GM21717 (cell line): ENCODE measurements around the gene PHF21A.

ENCODE experiments used
- ATAC-seq: cut with Tn5 transposase; IDR thresholded peaks from one replicate; pipeline ENCODE4 v1.9.1; 2021; ENCODE audit warnings: mild to moderate bottlenecking, moderate library complexity; ENCODE audit not compliant: unreplicated experiment

Gene PHF21A

DNA sequence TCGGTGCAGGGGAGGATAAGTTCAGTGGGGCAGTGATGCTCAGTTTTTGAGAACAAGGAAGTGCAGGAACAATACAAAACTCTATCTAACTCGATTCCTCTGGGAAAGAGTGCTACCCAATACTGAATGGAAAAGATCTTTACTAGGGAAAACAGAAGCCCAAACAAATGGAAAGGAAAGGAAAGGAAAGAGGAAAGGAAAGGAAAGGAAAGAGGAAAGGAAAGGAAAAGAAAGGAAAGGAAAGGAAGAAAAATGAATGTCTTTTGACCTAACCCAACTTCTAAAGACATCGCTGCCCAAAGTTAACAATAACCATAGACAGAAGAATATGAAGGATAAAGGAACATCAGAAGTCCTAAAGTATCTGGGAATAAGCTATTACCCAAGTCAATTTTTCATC, 41.6 kb downstream of the PHF21A start:
- ATAC-seq, result no peak

DNA sequence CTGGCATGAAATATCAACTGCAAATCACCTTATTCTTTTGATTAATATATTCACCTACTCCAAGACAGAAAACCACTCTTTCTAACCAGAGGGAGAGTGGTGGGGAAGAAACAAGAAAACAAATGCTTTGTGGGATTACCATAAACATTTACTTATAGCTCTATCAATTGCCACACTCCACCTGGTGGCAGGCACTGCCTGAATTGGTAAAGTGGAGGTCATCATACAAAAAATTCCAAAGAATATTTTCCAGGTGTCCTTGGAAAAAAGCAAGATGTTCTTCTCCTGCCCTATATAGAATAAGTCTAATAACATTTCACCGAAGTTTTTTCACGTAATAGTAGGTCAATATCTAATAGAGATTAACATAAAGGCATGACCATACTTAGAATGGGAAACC, 45.3 kb downstream of the PHF21A start:
- no peak for ATAC-seq

DNA sequence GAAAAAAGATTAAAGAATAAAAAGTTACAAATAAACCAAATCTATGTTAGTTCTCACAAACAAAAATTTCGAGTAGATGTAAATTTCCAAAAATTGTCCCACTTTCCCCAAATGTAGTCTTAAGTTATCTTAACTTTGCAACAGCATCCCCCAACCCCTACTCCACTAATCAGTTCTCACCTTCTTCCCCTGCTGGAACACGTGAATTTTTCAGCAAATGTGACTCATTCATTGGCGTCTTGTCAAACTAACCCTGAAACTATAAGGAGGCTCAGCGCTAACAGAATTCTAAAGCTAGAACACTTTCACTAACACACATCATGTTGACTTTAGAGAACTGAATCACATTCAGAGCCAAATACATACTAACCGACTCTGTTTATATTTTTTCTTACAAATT, 46.1 kb downstream of the PHF21A start:
- ATAC-seq, result no peak

DNA sequence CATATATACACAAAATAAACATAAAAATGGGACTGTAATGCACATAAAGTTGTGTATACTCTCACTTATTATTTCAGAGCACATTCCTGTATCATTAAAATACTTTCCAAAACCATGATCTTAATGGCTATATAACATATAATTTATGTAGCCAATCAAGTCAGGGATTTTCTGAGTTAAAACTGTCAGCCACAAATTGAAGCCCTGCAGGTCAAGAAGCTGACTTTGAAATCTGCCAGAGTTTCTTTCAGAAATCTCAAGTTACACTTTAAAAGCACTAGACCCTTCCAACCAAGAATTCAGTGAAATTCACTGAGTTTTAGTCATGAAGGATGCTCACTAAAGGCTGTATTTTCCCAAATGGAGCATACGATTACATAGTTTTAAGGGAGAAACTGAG, 47.6 kb downstream of the PHF21A start:
- ATAC-seq, result no peak

DNA sequence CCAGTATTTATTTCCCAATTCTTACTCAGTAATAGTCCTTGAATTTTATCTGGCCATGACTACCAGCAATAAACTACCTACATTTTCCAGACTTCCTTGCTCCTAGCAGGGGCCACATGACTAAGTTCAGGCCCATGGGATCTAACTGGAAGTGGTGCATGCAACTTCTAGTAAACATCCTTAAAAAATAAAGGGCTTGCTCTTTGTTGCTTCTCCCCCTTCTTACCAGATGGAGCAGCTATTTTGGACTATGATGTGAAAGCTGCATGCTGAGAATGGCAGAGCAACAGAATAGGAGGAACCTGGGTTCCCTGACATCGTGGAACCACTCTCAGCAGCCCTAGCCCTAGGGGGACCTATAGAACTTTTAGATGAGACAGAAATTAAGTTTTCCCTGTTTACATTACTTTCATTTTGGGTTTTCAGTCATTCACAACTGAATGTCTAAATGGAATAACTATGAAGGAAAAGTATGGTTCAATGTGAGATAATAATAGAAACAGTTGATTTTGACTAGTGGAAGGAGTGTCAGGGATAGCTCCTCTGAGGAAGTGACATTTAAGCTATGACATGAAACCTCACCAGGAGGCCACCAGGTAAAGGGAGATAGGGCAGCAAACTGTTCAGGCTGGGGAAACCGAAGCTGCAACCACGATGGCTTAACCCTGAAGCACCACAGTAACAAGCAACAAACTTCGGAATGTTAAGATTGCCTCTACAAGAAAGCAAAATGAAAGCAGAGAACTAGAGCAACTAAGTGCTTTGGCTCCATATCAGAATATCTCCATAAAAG, 48.9 kb downstream of the PHF21A start:
- no peak for ATAC-seq

DNA sequence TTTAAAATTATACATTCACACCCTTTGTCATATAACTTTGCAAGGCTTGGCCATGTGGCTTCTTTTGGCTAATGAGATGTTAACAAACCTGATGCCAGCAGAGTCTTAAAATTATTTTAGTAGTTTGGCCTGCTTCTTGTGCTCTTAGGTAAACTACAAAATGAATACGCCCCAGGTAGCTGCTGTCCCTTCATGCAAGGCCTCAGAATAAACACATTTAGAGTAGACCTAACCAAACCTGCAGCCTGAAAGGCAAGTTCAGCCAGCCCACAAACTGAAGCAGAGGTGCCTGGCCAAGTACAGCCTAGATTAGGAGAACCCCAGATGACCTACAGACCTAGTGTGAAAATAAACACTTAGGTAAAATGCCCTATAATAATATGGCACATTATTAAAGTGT, 50.2 kb downstream of the PHF21A start:
- ATAC-seq, result no peak

DNA sequence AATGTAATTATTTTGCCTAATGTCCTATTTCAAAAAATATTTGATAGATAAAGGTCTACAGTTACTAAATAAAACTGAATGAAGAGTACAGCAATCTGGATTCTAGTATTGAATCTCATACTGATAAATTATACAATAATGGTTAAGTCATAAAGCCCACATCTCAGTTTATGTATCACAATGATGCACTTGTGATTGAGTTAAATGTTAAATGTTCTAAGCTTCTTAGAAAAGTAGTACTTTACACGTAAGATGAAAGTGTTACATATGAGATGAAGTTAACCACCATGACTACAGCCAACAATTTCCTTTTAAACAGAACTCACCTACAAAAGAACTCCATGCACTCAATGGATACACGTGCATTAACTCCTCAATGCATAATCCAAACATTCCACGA, 51.7 kb downstream of the PHF21A start:
- no peak for ATAC-seq

DNA sequence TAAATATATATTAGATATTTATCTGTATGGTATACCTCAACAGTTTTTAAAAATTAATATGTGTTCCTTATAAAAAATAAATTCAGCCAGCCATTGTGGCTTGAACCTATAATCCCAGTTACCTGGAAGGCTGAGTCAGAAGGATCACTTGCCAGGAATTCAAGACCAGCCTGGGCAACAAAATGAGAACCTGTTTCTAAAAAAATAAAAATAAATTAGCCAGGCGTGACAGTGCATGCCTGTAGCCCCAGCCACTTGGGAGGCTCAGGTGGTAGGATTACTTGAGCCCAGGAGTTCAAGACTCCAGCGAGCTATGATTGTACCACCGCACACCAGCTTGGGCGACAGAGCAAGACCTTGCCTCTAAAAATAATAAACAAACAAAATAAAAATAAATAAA, 54.9 kb downstream of the PHF21A start:
- no peak for ATAC-seq

DNA sequence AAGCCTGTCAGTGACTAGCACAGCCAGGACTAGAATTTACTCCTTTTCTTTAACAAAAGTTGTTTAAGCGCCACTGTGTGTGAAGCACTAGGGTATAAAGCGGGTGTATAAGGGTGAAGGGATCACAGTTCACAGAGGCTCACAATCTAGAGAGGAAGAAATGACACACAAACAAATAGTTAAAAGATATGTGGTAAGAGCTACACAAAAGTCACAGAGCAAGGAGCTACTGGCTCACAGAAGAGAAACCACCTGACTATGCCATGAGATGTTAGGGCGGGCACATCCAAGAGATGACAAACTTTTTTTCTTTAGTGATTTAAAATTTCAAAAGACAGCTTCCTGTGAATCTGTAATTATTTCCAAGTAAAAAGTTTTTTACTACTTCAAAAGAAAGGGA, 55.6 kb downstream of the PHF21A start:
- ATAC-seq, result no peak

DNA sequence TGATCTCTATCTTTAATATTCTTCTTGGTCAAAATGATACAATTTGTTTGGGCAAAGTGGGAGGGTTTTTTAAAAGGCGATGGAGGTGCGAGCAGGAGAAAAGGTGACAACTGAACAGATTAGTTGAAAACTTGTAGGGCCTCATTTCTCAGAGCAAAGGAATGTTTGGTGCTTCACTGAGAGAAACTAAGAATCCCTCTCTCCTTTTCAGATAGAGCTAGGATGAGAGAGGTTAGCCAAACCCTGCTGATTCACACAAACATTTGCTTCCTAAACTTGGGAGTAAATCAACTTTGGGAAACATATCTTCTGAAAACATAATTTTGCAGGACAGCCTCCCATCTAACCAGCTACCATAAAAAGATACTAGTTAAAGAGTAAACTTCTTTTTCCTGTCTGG, 57.0 kb downstream of the PHF21A start:
- no peak for ATAC-seq

DNA sequence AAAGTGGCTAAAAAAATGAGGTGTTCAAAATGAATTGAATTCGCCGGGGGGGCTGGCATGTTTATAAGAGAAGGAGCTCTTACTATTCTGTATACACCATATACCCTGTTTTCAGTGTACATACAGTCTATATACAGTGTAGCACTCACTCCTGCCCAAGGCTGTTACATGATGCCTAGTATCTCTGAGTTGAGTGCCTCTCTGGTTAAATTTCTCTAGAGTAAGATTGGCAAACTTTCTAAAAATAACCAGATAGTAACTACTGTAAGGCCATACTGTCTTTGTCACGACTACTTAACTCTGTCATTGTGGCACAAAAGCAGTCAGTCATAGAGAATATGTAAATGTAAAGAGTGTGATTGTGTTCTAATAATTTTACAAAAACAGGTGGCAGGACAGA, 58.1 kb downstream of the PHF21A start:
- no peak for ATAC-seq

DNA sequence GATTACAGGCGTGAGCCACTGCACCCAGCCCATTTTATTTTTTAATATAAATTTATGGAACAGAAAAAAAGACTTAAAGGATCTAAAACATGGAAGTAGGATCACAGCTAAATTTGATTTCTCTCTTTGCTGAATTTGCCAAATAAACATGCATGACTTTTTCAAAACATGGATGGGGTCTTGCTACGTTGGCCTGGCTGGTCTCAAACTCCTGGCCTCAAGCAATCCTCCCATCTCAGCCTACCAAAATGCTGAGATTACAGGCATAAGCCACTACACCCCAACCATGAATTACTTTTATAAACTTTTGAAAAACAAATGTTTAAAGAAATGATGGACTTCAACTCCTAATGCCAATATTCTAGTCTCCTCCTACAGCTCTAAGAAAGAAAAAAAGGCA, 61.2 kb downstream of the PHF21A start:
- ATAC-seq, result no peak

DNA sequence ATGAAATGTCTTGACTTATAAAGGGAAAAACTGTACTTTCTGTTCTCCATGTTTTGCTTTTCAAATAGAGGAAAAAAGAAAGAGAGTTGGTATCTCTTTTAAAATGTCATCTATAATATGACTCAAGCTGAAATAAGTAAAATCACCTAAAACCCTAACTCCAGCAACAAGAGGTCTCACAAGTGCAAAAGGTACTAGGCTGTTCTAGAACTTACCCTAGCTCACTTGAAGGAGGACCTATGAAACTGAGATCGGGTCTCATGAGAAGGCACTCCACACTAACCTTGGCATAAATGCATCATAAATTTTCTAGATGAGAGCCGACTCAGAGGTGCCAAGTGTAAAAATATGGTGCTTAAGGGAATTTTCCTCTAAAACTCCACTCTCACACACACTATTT, 63.8 kb downstream of the PHF21A start:
- ATAC-seq, result no peak

DNA sequence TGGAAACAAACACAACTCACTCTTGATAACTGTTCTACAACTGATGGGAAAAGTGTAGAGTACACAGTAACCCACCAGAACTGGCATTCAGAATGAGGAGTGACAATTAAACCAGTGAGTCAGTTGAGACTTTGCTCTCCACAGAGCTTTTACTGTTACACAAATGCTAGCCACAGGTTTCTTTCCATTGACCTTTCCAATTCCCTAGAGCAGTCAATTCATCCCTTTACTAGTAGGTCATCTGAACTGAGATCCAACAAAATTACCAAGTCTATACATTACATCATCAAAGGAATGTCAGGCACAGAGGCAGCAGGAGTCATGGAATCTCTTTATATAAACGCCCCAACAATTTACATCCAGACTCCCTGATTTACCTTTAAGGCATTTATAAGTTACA, 65.9 kb downstream of the PHF21A start:
- ATAC-seq, result no peak

DNA sequence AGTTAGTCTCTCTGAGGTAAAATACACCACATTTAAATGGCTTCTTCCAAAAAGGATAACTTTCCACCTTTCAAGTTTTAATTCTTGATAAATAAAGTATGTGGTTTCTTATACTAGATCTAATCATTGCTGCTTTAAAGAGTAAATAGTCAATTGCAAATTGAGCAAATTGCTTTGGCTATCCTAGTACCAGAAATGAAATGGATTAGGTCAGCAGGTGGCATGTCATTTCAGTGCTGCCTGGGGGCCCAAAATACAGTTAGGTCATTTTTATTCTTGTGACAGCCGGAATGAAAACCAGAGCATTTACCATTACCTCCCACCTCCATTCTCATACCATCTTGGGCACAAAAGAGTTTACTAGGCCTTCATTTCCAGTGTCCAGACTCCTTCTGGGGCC, 70.2 kb downstream of the PHF21A start:
- ATAC-seq, result no peak

DNA sequence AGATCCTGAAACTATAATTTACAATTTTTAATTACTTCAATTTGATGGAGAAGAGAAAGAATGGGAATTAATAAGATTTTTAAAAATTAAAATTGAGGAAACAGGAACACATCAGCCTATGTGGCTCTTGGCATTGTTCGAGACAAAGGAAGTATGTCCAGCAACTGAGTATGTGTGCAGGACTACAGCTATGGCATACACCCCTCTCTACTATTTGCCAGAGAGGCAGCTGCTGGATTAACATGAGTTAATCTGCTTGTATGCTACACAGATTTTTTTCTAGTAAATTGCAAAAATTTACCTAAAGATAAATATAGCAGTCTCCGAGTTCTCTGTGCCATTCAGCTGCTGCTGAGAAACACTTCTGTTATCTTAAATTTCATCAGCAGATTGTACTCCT, 70.6 kb downstream of the PHF21A start:
- ATAC-seq, result no peak

DNA sequence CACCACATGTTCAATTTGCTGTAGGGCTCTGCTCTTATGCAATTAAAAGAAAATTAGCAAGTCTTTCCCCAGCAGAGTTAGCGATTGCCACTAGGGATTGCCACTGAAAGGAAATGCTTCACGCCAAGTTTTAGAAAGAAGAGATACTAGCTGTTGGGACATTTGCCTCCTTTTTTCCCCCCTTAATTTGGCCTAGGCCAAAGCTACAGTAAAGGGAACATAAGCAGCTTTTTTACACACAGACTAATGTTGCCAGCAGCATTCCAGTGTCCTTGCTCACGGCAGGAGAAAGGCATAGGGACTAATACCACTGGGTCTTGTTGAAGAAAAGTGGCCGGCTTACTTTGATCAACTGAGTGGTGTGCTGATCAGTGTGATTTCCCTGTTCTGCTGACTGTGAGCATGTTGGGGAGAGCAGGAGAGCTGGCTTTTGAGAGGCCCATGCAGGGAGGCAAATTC, 71.2 kb downstream of the PHF21A start:
- no peak for ATAC-seq

DNA sequence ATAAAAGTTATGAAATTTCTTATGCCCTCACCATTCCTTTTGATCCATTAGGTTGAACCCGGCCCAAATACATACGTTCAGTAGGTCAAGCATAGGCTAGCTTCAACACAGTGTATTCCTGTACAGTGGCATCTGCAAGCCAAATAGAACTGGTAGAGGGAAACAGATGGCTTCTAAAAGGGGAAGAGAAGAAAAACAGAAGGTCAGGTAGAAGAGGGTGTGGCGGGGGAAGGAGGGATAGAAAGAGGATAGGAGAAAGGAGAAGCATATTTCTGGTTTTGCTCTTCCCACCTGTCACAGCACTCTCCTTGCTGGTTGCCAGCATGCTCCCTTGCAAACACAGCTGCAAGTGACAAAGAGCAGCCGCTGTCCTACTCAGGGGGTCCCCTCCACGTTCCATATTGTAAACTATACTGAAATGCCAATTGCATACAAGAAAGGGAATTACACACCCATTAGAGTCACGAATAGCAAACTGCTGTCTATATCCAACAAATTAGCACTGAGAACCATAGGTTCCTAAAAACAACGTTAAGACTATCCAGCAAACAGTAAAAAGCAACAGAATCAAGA, 71.8 kb downstream of the PHF21A start:
- ATAC-seq, result no peak

DNA sequence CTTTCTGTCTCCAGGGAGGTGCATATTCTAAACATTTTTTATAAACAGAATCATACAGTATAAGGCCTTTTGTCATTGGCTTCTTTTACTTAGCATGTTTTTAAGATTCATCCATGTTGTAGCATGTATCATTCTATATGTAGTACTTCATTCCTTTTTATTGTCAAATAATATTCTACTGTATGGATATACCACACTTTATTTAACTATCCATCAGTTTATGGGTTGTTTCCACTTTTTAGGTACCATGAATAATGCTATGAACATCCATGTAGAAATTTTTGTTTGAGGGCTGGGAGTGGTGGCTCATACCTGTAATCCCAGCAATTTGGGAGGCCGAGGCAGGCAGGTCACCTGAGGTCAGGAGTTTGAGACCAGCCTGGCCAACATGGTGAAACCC, 73.1 kb downstream of the PHF21A start:
- no peak for ATAC-seq

DNA sequence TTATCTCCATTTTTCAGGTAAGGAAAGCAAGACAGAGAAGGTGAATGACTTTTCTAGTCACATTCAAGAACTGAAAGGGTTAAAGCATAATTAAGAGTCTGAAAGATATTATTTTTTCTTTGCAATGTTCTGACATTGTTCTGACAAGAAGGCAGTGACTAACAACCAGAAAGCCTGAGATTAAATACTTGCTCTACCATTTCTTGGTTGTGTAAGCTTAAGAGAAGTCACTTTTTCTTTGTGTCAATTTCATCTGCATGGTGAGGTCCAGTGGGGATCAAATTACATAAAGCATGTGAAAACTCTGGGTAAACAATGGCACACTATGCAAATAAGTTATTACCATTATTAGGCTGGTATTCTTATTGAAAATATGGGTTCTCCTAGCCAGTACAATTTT, 73.7 kb downstream of the PHF21A start:
- ATAC-seq, result no peak

DNA sequence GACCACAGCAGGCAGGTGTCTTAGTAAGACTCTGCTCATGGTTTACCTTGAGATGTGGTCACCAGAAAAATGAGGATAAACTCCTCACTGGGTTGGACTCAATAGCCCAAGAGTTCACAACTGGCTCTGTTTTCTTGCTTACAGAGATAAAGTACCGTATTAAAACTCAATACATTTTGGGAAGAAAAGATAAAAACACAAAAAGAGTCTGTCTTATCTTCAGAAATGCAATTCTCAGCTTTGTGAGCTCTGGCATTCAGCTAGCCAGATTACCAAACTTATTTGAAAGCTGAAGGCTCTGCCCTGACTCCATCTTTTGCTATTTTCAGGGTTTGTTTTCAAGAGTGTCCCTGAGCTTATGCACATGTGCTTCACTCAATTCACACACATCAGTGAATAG, 75.4 kb downstream of the PHF21A start:
- no peak for ATAC-seq

DNA sequence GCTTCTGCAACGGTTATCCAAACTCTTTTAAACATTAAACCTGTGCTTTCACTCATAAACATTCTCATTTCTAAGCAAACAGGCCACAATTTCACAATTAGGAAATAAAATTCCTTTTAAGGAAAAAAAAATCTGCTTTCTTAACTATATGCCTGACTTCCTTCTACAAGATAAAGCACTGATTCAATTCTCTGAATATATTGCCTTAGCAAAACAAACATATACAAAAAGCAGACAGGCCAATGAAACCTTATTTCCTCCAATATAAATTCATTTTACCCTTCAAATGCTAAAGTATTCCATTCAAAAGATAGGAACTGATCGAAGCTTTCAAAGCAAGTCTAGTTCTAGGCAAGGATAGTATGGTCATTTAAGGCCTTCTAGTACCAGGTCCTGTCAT, 76.7 kb downstream of the PHF21A start:
- no peak for ATAC-seq

DNA sequence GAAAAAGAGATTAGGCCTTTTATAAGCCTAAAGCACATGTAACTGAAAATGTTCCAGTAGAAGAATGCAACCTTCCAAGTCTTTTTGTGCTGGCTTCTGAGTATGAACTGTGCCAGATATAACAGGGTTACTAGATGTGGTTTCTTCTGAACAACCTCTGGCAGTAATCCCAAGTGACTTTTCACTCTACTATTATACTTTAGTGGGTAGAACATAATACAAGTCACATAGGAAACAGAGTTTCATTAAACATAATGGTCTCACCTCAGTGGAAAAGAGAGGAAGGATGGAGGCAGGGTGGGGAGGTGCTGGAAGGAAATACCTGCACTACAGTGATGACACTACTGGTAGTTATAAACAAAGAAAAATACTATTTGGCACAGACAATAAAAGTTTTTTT, 81.3 kb downstream of the PHF21A start:
- no peak for ATAC-seq
